PC-3 (cell line): ENCODE measurements around the gene TP53I3.

Source experiments
- EZH2 ChIP-seq: fragments of 300-600 bp; sonication (generic); IDR thresholded peaks from one replicate; pipeline ENCODE4 v1.6.1; 2017; ENCODE audit warnings: antibody characterized with exemption, mild to moderate bottlenecking, low read length; ENCODE audit not compliant: unreplicated experiment
- TF ChIP-seq, protein P1 (sequence below): fragments of 300-600 bp; sonication (generic); conservative IDR thresholded peaks from 2 replicates; pipeline ENCODE4 v1.5.1; 2017; ENCODE audit warnings: antibody characterized with exemption, low read depth, mild to moderate bottlenecking, low read length

GRCh38 chr2:24117902-24118301, 33.3 kb upstream of the TP53I3 start:
- TF ChIP-seq, protein P1, sequence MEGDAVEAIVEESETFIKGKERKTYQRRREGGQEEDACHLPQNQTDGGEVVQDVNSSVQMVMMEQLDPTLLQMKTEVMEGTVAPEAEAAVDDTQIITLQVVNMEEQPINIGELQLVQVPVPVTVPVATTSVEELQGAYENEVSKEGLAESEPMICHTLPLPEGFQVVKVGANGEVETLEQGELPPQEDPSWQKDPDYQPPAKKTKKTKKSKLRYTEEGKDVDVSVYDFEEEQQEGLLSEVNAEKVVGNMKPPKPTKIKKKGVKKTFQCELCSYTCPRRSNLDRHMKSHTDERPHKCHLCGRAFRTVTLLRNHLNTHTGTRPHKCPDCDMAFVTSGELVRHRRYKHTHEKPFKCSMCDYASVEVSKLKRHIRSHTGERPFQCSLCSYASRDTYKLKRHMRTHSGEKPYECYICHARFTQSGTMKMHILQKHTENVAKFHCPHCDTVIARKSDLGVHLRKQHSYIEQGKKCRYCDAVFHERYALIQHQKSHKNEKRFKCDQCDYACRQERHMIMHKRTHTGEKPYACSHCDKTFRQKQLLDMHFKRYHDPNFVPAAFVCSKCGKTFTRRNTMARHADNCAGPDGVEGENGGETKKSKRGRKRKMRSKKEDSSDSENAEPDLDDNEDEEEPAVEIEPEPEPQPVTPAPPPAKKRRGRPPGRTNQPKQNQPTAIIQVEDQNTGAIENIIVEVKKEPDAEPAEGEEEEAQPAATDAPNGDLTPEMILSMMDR: no peak
- no peak for TF ChIP-seq EZH2
